ENCODE data around the gene PSMD5.

The PSMD5 gene

GRCh38 chr9:120792898-120793765, 49.6 kb downstream of the PSMD5 start, which contains the start of gene FBXW2:
Gene FBXW2, minus strand, starts transcription at chr9:120793416. Its CDS starts 5,158 bp downstream, at chr9:120788258.
- TF ChIP-seq CTCF (IDR thresholded peaks at IDR 0.05) = no peak
- Histone ChIP-seq H3K4me1 (no peaks in the 10 kb centered on the region), H3K79me2 (peaks cover 9% of the 10 kb centered on the region), H3K27me3 (ENCODE audit: control insufficient read depth, insufficient read depth, low read length) (no peaks in the 10 kb centered on the region), H3K9me3 (ENCODE audit: control insufficient read depth, low read length) (no peaks in the 10 kb centered on the region), H2AFZ (peak within 1 kb of the TSS; percentile 91), H3K4me2 (ENCODE audit: low read length) (peak within 1 kb of the TSS; percentile 89), H3K4me3 (ENCODE audit: low read depth, low read length) (peak within 1 kb of the TSS; percentile 74), H3K9ac (peak within 1 kb of the TSS; percentile 46), H3K36me3 (ENCODE audit: control insufficient read depth, insufficient read depth, low read length) (no peaks in the 10 kb centered on the region), H3K27ac (peak within 1 kb of the TSS; percentile 80)

- Histone ChIP-seq H3K4me1 (no peaks in the 10 kb centered on the region), H3K4me2 (ENCODE audit: low read length) (no peak overlapping the region), H2AFZ (no peak overlapping the region), H3K27me3 (ENCODE audit: control insufficient read depth, insufficient read depth, low read length) (no peaks in the 10 kb centered on the region), H3K36me3 (ENCODE audit: control insufficient read depth, insufficient read depth, low read length) (no peaks in the 10 kb centered on the region), H3K4me3 (ENCODE audit: low read depth, low read length) (no peak overlapping the region), H3K27ac (no peak overlapping the region), H3K9ac (no peak overlapping the region), H3K79me2 (peaks cover 12% of the 10 kb centered on the region), H3K9me3 (ENCODE audit: control insufficient read depth, low read length) (no peaks in the 10 kb centered on the region)
- no peak for TF ChIP-seq CTCF (IDR thresholded peaks at IDR 0.05)
Observed at GRCh38 chr9:120791161-120791560, 51.6 kb downstream of the PSMD5 start.

GRCh38 chr9:120787933-120788332, 54.8 kb downstream of the PSMD5 start:
- no peaks in the 10 kb centered on the region for H3K4me1 ChIP-seq
- H3K27me3 ChIP-seq (ENCODE audit: control insufficient read depth, insufficient read depth, low read length) = no peaks in the 10 kb centered on the region
- no peaks in the 10 kb centered on the region for H3K9me3 ChIP-seq (ENCODE audit: control insufficient read depth, low read length)
- no peak overlapping the region for H3K27ac ChIP-seq
- H2AFZ ChIP-seq = no peak overlapping the region
- H3K4me2 ChIP-seq (ENCODE audit: low read length) = no peak overlapping the region
- no peak overlapping the region for H3K9ac ChIP-seq
- H3K36me3 ChIP-seq (ENCODE audit: control insufficient read depth, insufficient read depth, low read length) = no peaks in the 10 kb centered on the region
- peaks cover 12% of the 10 kb centered on the region for H3K79me2 ChIP-seq
- no peak for TF ChIP-seq CTCF (IDR thresholded peaks at IDR 0.05)
- no peak overlapping the region for H3K4me3 ChIP-seq (ENCODE audit: low read depth, low read length)

GRCh38 chr9:120783602-120784047, 59.1 kb downstream of the PSMD5 start:
- Histone ChIP-seq H3K36me3 (ENCODE audit: control insufficient read depth, insufficient read depth, low read length) (no peaks in the 10 kb centered on the region), H2AFZ (no peak overlapping the region), H3K79me2 (peaks cover 6% of the 10 kb centered on the region), H3K27ac (no peak overlapping the region), H3K4me3 (ENCODE audit: low read depth, low read length) (no peak overlapping the region), H3K27me3 (ENCODE audit: control insufficient read depth, insufficient read depth, low read length) (no peaks in the 10 kb centered on the region), H3K4me2 (ENCODE audit: low read length) (no peak overlapping the region), H3K9me3 (ENCODE audit: control insufficient read depth, low read length) (no peaks in the 10 kb centered on the region), H3K9ac (no peak overlapping the region), H3K4me1 (no peaks in the 10 kb centered on the region)
- TF ChIP-seq CTCF (IDR thresholded peaks at IDR 0.05) = no peak

Measured in parathyroid adenoma (tissue), 2 donors.